NK-92 (cell line): ENCODE data around the gene CLN6.
"Not testable (repeated sequence)": the region's sequence is repeated elsewhere in the genome, so short reads cannot be mapped to it uniquely, and the experiment has no call there.

Experiments used
- DNase-seq: peaks from one replicate; lab custom pipeline; 2025; ENCODE audit not compliant: unreplicated experiment; lab: John Stamatoyannopoulos, UW

Gene CLN6

GRCh38 chr15:68192117-68192516, 37.4 kb downstream of the CLN6 start:
- DNase-seq: no peak

GRCh38 chr15:68191555-68191954, 38.0 kb downstream of the CLN6 start:
- no peak for DNase-seq

- no peak for DNase-seq
Measured at GRCh38 chr15:68190048-68190447, 39.5 kb downstream of the CLN6 start.

GRCh38 chr15:68188647-68189046, 40.9 kb downstream of the CLN6 start:
- no peak for DNase-seq

- no peak for DNase-seq
Measured at GRCh38 chr15:68187559-68187958, 42.0 kb downstream of the CLN6 start.

GRCh38 chr15:68186671-68187397, 42.7 kb downstream of the CLN6 start:
- DNase-seq: no peak

GRCh38 chr15:68184616-68185480, 44.7 kb downstream of the CLN6 start:
- no peak for DNase-seq

GRCh38 chr15:68183616-68184315, 45.8 kb downstream of the CLN6 start:
- no peak for DNase-seq

- DNase-seq: no peak
Measured at GRCh38 chr15:68177742-68178141, 51.8 kb downstream of the CLN6 start.

GRCh38 chr15:68176601-68177000, 52.9 kb downstream of the CLN6 start:
- DNase-seq: no peak

- no peak for DNase-seq
Measured at GRCh38 chr15:68175526-68175925, 54.0 kb downstream of the CLN6 start.

GRCh38 chr15:68173119-68173518, 56.4 kb downstream of the CLN6 start:
- no peak for DNase-seq

- not testable (repeated sequence) for DNase-seq
Measured at GRCh38 chr15:68172037-68172436, 57.5 kb downstream of the CLN6 start.

GRCh38 chr15:68166847-68167246, 62.7 kb downstream of the CLN6 start:
- no peak for DNase-seq

- DNase-seq: no peak
Measured at GRCh38 chr15:68163191-68163590, 66.3 kb downstream of the CLN6 start.

- DNase-seq: no peak
Measured at GRCh38 chr15:68158046-68158628, 71.4 kb downstream of the CLN6 start.

GRCh38 chr15:68157074-68157473, 72.5 kb downstream of the CLN6 start:
- no peak for DNase-seq
